Measurements from ENCODE around the gene FOXD3. TPM values are rescaled to one million over a fixed set of nuclear protein-coding genes. Genes with fewer than 3 reads are reported as not detected.

FOXD3 gene
- not detected for polyA plus RNA-seq

DNA sequence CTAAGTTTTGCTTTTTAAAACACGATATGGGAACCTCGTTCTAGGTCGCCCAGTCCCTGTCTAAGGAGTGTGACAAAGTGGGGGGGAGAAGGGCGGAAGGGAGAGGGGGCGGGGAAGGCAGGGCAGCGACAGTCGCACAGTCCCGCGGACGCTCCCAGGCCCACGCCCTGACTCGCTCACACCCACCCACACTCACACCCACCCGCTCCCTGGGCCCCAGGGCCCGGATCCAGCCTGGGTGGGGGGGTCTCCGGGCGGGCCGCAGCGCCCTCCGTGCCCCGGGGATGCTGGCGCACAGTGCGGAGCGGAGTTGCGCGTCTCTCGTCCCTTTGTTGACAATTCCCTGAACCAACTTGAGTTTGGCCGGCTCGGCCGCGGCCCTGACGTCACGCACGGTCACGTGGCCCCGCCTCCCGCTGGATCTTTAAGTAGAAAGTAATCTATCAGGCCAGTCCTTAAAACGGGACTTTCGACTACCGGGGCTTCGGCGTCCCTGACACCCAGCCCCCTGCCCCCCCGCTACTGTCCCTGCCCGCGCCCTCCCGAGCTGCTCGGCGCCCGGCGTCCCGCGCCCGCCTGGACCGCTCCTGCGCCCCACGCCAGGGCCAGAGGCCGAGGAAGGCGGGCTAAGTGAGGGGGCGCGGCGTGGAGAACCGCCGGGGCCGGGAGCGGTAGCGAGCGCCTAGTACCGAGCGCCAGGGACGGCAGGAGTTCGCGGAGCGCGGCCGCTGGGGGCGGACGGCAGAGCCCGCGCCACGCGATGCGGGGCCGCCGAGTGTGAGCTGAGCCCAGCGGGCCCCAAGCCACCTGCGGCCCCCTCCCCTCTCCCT, at the start of gene FOXD3:
Gene FOXD3 (plus strand): TSS at position 454 of the 830 bp plus-strand sequence. CDS start 492 bp downstream, outside the sequence.
- Mint-ChIP-seq H3K4me1 (peaks cover 37 to 55% of the 10 kb centered on the region in 2 donors), H3K9me3 (peaks cover 6 to 52% (median 13%) of the 10 kb centered on the region in 6 donors), H3K36me3 (peaks cover 0 to 6% (median 4%) of the 10 kb centered on the region in 3 donors), H3K27ac (peak within 1 kb of the TSS in 3 of 6 donors; percentile 33 to 81 (median 70)), H3K27me3 (ENCODE audit: low read depth in 3 of 3) (peaks cover 69 to 81% (median 77%) of the 10 kb centered on the region in 3 donors), H3K4me3 (peak within 1 kb of the TSS; percentile 83 to 90 (median 86))
- peak in 1 of 3 donors; percentile 24 for DNase-seq

DNA sequence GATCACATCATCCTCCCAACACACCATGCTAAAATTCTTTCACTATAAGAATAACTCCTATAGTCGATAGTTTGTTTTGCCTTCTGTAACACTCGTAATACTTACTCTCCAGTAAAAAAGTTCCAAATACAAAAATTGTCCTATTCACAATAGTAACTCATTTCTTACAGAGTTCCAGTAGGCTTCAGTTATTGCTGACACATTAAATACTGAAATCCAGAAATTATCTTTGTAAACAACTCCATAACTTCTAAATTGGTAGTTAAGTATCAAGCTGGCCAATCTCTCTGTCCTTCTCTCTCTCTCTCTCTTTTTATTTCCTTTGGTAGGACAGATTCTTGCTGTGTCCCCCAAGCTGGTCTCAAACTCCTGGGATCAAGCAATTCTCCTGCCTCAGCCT, 49.6 kb upstream of the FOXD3 start:
- Mint-ChIP-seq H3K9me3 (peaks cover 0 to 1% (median 0%) of the 10 kb centered on the region in 6 donors), H3K27ac (no peak overlapping the region), H3K4me3 (no peak overlapping the region), H3K36me3 (no peaks in the 10 kb centered on the region), H3K27me3 (ENCODE audit: low read depth in 3 of 3) (peaks cover 0 to 4% (median 4%) of the 10 kb centered on the region in 3 donors), H3K4me1 (no peaks in the 10 kb centered on the region)
- DNase-seq: no peak

GRCh38 chr1:63274371-63274770, 48.0 kb upstream of the FOXD3 start:
- Mint-ChIP-seq H3K27me3 (ENCODE audit: low read depth in 3 of 3) (peaks cover 3 to 4% (median 3%) of the 10 kb centered on the region in 3 donors), H3K9me3 (peaks cover 0 to 1% (median 0%) of the 10 kb centered on the region in 6 donors), H3K36me3 (no peaks in the 10 kb centered on the region), H3K27ac (no peak overlapping the region), H3K4me1 (no peaks in the 10 kb centered on the region), H3K4me3 (no peak overlapping the region)
- no peak for DNase-seq

DNA sequence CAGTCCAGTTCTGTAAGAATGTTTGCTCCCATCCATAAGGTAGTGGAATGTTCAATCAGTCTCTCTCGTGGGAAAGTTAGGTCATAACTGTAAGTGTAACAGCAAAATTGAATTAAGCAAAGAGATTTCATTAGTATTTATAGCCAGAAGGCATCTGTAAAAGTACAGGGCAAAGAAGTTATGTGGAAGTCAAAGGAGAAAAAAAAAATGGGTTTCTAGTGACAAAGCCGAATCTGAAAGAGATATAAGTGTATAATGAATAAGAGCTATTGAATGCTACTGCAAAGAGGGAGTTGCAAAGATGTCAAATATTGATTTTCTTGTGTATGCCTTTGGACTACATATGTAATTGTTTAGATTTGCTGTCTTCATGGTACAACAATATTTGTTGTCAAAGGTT, 47.4 kb upstream of the FOXD3 start:
- no peaks in the 10 kb centered on the region for H3K4me1 Mint-ChIP-seq
- peaks cover 0 to 1% (median 0%) of the 10 kb centered on the region in 6 donors for H3K9me3 Mint-ChIP-seq
- H3K4me3 Mint-ChIP-seq: no peak overlapping the region
- no peaks in the 10 kb centered on the region for H3K36me3 Mint-ChIP-seq
- no peak overlapping the region for H3K27ac Mint-ChIP-seq
- no peak for DNase-seq
- H3K27me3 Mint-ChIP-seq (ENCODE audit: low read depth in 3 of 3): peaks cover 3 to 4% (median 3%) of the 10 kb centered on the region in 3 donors

DNA sequence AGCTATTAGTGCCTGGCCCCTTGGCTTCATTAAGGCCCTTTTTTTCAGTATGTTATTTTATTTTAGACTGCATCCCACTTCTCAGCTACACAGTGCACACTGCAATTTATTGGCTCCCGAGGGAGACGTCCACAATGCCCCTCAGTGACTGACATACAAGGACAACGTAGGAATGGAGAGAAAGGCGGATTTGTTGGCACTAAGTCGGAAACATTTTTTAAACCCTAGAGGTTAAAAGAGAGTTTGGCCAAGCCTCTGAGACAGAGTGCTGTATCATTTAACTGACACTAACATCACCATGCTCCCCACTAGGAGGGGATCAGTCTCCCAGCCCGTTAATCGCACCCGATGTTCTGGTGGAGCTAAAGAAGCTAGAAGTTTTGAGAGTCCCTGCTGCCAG, 45.7 kb upstream of the FOXD3 start:
- H3K27ac Mint-ChIP-seq: no peak overlapping the region
- no peaks in the 10 kb centered on the region for H3K4me1 Mint-ChIP-seq
- no peaks in the 10 kb centered on the region for H3K36me3 Mint-ChIP-seq
- H3K4me3 Mint-ChIP-seq: no peak overlapping the region
- no peak for DNase-seq
- peaks cover 0 to 1% (median 0%) of the 10 kb centered on the region in 6 donors for H3K9me3 Mint-ChIP-seq
- H3K27me3 Mint-ChIP-seq (ENCODE audit: low read depth in 3 of 3): peaks cover 3 to 7% (median 5%) of the 10 kb centered on the region in 3 donors

DNA sequence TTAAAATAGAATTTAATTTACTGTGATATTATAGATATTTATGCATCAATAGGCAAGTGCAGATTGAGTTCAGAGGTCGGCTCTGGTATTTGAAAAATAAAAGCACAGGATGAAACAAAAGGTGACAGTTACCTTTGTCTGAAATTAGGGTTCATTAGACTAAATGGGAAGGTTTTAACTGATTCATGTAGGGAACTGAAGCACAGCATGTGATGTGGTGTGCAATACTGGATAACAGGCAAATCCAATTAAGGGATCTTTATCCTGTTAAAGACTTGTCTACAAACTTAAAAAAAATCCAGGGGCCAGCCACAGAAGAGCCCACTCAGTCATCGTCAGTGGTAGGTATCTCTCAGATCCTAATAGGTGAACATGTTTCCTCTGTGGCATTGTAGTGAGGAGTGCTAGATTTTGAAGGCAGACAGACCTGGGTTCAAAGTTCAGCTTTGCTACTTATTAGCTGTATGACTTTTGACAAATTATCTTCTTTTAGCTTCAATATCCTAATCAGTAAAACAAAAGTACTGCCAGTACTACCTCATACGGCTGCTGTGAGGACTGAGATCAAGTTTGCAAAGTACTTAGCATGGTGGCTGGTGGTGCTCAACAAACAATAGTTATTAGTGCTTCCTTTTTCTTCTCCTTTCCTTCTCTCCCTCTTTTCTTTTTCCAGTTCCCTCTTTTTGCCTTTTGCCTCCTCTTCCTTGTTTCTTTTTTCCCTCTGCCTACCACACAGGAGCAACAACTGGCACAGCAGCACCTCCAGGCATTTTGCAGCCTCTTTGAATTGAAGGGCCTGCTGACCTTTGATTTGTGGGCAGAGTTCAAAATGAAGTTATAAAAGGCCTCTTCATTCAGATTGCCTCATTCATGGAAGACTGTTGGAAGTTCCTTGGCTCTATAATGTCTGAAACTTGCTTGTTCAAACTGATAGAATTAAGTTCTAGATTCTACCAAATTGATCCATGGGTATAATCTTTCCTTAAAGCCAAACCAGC, 44.9 kb upstream of the FOXD3 start:
- Mint-ChIP-seq H3K27ac (no peak overlapping the region), H3K36me3 (no peaks in the 10 kb centered on the region), H3K9me3 (peaks cover 0 to 1% (median 0%) of the 10 kb centered on the region in 6 donors), H3K4me1 (no peaks in the 10 kb centered on the region), H3K4me3 (no peak overlapping the region), H3K27me3 (ENCODE audit: low read depth in 3 of 3) (peaks cover 3 to 8% (median 7%) of the 10 kb centered on the region in 3 donors)
- no peak for DNase-seq

DNA sequence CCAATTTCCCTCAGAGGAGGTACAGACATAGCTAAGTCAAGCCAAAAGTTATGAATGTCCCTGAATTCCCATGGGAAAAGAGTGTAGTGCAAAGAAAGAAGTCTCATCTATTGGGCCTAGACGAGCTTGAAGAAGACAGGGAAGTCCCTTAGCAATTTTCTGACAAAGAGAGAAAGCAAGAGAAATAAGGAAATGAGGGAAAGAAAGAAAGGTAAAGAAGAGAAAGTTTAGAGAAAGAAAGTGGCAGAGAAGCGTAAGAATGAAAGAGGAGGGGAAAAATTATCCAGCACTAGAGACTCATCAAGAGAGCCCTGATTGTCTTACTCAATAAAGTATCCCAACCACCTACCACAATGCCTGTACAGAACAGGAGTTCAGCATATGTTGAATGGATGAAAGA, 40.6 kb upstream of the FOXD3 start:
- Mint-ChIP-seq H3K4me3 (no peak overlapping the region), H3K36me3 (no peaks in the 10 kb centered on the region), H3K9me3 (peaks cover 0 to 2% (median 0%) of the 10 kb centered on the region in 6 donors), H3K4me1 (no peaks in the 10 kb centered on the region), H3K27me3 (ENCODE audit: low read depth in 3 of 3) (peaks cover 1 to 10% (median 3%) of the 10 kb centered on the region in 3 donors), H3K27ac (no peak overlapping the region)
- no peak for DNase-seq

GRCh38 chr1:63289135-63289534, 33.2 kb upstream of the FOXD3 start:
- Mint-ChIP-seq H3K27ac (no peak overlapping the region), H3K9me3 (peaks cover 8 to 24% (median 18%) of the 10 kb centered on the region in 6 donors), H3K4me1 (no peaks in the 10 kb centered on the region), H3K27me3 (ENCODE audit: low read depth in 3 of 3) (peaks cover 2 to 3% (median 3%) of the 10 kb centered on the region in 3 donors), H3K4me3 (no peak overlapping the region), H3K36me3 (peaks cover 0 to 5% (median 4%) of the 10 kb centered on the region in 3 donors)
- no peak for DNase-seq

GRCh38 chr1:63294803-63295594, 27.4 kb upstream of the FOXD3 start:
- Mint-ChIP-seq H3K27me3 (ENCODE audit: low read depth in 3 of 3) (peaks cover 0 to 9% (median 0%) of the 10 kb centered on the region in 3 donors), H3K4me1 (no peaks in the 10 kb centered on the region), H3K4me3 (no peak overlapping the region), H3K36me3 (no peaks in the 10 kb centered on the region), H3K27ac (no peak overlapping the region), H3K9me3 (peaks cover 0 to 2% (median 0%) of the 10 kb centered on the region in 6 donors)
- no peak for DNase-seq

DNA sequence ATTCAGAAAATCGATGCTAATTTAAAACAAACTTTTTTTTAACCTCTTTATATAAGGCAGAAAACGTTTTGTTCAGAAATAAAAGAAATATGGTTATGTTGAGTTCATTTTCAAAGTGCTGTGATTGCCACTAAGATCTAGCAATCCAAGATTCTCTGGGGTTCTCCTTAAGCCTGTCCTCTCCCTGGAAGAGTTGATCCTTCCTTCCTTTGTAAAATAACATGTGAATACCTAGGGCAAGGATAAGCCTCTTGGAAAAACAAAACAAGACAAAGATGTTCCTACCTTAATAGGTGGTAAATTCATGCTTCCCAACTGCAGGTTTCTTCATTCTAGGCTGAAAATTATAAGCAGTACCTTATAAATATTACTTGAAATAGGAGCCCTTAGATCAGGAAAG, 18.0 kb upstream of the FOXD3 start:
- no peak for DNase-seq
- Mint-ChIP-seq H3K36me3 (no peaks in the 10 kb centered on the region), H3K4me1 (no peaks in the 10 kb centered on the region), H3K27ac (no peak overlapping the region), H3K9me3 (peaks cover 0 to 4% (median 0%) of the 10 kb centered on the region in 6 donors), H3K4me3 (no peak overlapping the region), H3K27me3 (ENCODE audit: low read depth in 3 of 3) (peaks cover 10 to 26% (median 13%) of the 10 kb centered on the region in 3 donors)

GRCh38 chr1:63305043-63305442, 17.3 kb upstream of the FOXD3 start:
- no peaks in the 10 kb centered on the region for H3K4me1 Mint-ChIP-seq
- H3K36me3 Mint-ChIP-seq: no peaks in the 10 kb centered on the region
- no peak overlapping the region for H3K4me3 Mint-ChIP-seq
- DNase-seq: no peak
- H3K9me3 Mint-ChIP-seq: peaks cover 0 to 4% (median 0%) of the 10 kb centered on the region in 6 donors
- H3K27ac Mint-ChIP-seq: no peak overlapping the region
- H3K27me3 Mint-ChIP-seq (ENCODE audit: low read depth in 3 of 3): peaks cover 10 to 26% (median 13%) of the 10 kb centered on the region in 3 donors

GRCh38 chr1:63307196-63307794, 15.1 kb upstream of the FOXD3 start:
- Mint-ChIP-seq H3K36me3 (no peaks in the 10 kb centered on the region), H3K4me1 (no peaks in the 10 kb centered on the region), H3K27ac (no peak overlapping the region), H3K9me3 (peaks cover 0 to 4% (median 0%) of the 10 kb centered on the region in 6 donors), H3K4me3 (no peak overlapping the region), H3K27me3 (ENCODE audit: low read depth in 3 of 3) (peaks cover 11 to 31% (median 12%) of the 10 kb centered on the region in 3 donors)
- DNase-seq: no peak

Data from immature natural killer cell (primary cell).